ENCODE results near the gene OXSM.

DNA sequence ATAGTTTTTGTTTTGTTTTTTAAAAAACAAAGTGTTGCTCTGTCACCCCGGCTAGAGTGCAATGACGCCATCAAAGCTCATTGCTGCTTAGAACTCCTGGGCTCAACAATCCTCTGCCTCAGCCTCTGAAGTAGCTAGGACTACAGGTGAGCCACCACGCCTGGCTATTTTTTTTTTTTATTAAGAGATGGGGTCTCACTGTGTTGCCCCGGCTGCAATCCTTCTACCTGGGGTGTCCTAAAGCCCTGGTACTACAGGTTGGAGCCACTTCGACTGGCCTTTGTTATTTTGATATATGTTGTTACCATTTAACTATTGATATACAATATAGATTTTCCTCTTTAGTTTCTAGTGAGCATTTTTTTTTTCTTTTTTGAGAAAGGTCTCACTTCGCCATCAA is 9.3 kb upstream of the OXSM start:
- TF ChIP-seq, protein P1, sequence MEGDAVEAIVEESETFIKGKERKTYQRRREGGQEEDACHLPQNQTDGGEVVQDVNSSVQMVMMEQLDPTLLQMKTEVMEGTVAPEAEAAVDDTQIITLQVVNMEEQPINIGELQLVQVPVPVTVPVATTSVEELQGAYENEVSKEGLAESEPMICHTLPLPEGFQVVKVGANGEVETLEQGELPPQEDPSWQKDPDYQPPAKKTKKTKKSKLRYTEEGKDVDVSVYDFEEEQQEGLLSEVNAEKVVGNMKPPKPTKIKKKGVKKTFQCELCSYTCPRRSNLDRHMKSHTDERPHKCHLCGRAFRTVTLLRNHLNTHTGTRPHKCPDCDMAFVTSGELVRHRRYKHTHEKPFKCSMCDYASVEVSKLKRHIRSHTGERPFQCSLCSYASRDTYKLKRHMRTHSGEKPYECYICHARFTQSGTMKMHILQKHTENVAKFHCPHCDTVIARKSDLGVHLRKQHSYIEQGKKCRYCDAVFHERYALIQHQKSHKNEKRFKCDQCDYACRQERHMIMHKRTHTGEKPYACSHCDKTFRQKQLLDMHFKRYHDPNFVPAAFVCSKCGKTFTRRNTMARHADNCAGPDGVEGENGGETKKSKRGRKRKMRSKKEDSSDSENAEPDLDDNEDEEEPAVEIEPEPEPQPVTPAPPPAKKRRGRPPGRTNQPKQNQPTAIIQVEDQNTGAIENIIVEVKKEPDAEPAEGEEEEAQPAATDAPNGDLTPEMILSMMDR (IDR thresholded peaks at IDR 0.05) = no peak
- no peak for TF ChIP-seq POLR2A (IDR thresholded peaks at IDR 0.05)

Measured in lower leg skin (tissue), 3 donors.